ENCODE data around the gene SLC5A10.

DNA sequence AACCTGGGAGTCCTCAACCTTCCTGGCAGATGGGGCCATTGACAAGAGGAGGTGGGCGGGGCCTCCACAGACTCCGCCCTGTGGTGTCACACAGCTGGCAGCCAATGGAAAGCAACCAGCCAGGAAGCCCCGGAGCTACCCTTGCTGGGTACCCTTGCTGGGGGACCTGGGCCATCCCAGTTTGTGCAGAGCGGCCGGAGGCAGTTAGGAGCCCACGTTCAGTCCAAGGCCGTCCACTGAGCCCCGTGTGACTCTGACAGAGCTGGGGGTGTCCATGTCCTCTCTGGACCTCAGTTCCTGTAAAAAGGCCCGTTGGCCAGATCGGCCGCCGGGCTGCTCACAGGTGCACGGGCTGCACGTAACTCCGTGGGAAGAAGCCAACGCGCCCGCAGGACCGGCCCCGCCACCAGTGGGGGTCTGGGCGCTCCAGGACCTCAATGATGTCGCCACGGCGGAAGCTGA, 69.7 kb downstream of the SLC5A10 start:
- TF ChIP-seq, protein P1, sequence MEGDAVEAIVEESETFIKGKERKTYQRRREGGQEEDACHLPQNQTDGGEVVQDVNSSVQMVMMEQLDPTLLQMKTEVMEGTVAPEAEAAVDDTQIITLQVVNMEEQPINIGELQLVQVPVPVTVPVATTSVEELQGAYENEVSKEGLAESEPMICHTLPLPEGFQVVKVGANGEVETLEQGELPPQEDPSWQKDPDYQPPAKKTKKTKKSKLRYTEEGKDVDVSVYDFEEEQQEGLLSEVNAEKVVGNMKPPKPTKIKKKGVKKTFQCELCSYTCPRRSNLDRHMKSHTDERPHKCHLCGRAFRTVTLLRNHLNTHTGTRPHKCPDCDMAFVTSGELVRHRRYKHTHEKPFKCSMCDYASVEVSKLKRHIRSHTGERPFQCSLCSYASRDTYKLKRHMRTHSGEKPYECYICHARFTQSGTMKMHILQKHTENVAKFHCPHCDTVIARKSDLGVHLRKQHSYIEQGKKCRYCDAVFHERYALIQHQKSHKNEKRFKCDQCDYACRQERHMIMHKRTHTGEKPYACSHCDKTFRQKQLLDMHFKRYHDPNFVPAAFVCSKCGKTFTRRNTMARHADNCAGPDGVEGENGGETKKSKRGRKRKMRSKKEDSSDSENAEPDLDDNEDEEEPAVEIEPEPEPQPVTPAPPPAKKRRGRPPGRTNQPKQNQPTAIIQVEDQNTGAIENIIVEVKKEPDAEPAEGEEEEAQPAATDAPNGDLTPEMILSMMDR (IDR thresholded peaks at IDR 0.05): no peak
- TF ChIP-seq POLR2A (IDR thresholded peaks at IDR 0.05): no peak
